ENCODE results near the gene GRIN1. TPM values are rescaled to one million over a fixed set of nuclear protein-coding genes. Genes with fewer than 3 reads are reported as not detected.

GRIN1 gene
- total and polyA plus RNA-seq, 2 of the 13 experiments (the other 11 are each of a cell fraction or from before 2014, with no cell fraction given) = 0.13 TPM; not detected in 1

GRCh38 chr9:137129456-137130175, 9.3 kb upstream of the GRIN1 start (continued):
- TF ChIP-seq STAT6 (CRISPR knock-in tag; IDR thresholded peaks at IDR 0.05; ENCODE audit: borderline replicate concordance) (peak; percentile 19; the same call in 1 of the 2 replicates), GMEB2 (CRISPR knock-in tag; IDR thresholded peaks at IDR 0.05; ENCODE audit: low read depth) (peak; percentile 90), ELK4 (CRISPR knock-in tag; IDR thresholded peaks at IDR 0.05; ENCODE audit: borderline replicate concordance) (no peak), ZNF232 (CRISPR knock-in tag; IDR thresholded peaks at IDR 0.05; ENCODE audit: borderline replicate concordance) (peak; percentile 39; the same call in 1 of the 2 replicates), TOPORS (CRISPR knock-in tag; IDR thresholded peaks at IDR 0.05) (0 out of 2 replicates have a peak, but pooled peaks have one; percentile 28), HIC2 (CRISPR knock-in tag; IDR thresholded peaks at IDR 0.05; ENCODE audit: low read depth) (peak; percentile 38; the same call in 1 of the 2 replicates), BCL3 (CRISPR knock-in tag; IDR thresholded peaks at IDR 0.05) (peak; percentile 49; the same call in 1 of the 2 replicates), RFX1 (IDR thresholded peaks at IDR 0.05) (peak; percentile 98), HNRNPUL1 (IDR thresholded peaks at IDR 0.05; ENCODE audit: low read depth, low read length) (no peak), HNRNPLL (IDR thresholded peaks at IDR 0.05; ENCODE audit: low read depth, low read length, poor library complexity, severe bottlenecking) (peak; percentile 100), ZNF724P (CRISPR knock-in tag; IDR thresholded peaks at IDR 0.05; ENCODE audit: borderline replicate concordance) (0 out of 2 replicates have a peak, but pooled peaks have one; percentile 29), ZNF225 (CRISPR knock-in tag; IDR thresholded peaks at IDR 0.05) (peak; percentile 45; the same call in 1 of the 2 replicates), ZFY (CRISPR knock-in tag; IDR thresholded peaks at IDR 0.05) (peak; percentile 58; the same call in 1 of the 2 replicates), DBP (CRISPR knock-in tag; IDR thresholded peaks at IDR 0.05; ENCODE audit: not compliant biosample characterization) (peak; percentile 49), ZNF619 (CRISPR knock-in tag; IDR thresholded peaks at IDR 0.05) (peak; percentile 51; the same call in 1 of the 2 replicates), KDM5A (IDR thresholded peaks at IDR 0.05; ENCODE audit: borderline replicate concordance, low read length) (0 out of 2 replicates have a peak, but pooled peaks have one; percentile 34), BHLHE40 (IDR thresholded peaks at IDR 0.05; ENCODE audit: low read length) (no peak), ZNF563 (CRISPR knock-in tag; IDR thresholded peaks at IDR 0.05) (0 out of 2 replicates have a peak, but pooled peaks have one; percentile 24)

Data from HepG2 (cell line).